B cell (primary cell): ENCODE data around the gene PPP6R2. TPM values are rescaled to one million over a fixed set of nuclear protein-coding genes. Genes with fewer than 3 reads are reported as not detected.
A peak's percentile ranks its signal among the peaks of the same experiment; 100 is the strongest.

Experiments
- ATAC-seq: fragments of 200-7000 bp; cut with Tn5 transposase; one replicate; pipeline ENCODE4 v1.10.0; 2021; ENCODE audit warnings: low read depth, mild to moderate bottlenecking, moderate number of reproducible peaks, moderate library complexity
- CTCF ChIA-PET: fragments of 350-600 bp; sonication (Branson Sonifier 250); formaldehyde crosslinking; loops from one replicate; lab custom pipeline; 2021; ENCODE audit warnings: antibody characterized with exemption, inconsistent platforms; lab: Charles Lee
- POLR2A ChIA-PET: fragments of 350-600 bp; sonication (Branson Sonifier 250); formaldehyde crosslinking; loops from one replicate; lab custom pipeline; 2021; ENCODE audit warnings: antibody characterized with exemption; lab: Charles Lee
- DNase-seq: peaks from one replicate; pipeline ENCODE4 v3.0.0; 2013
- H2AFZ ChIP-seq: 2 replicates; pipeline ENCODE4 v1.6.1; 2012; ENCODE audit warnings: mild to moderate bottlenecking, low read depth, low read length; ENCODE audit not compliant: insufficient read depth, poor library complexity, severe bottlenecking
- H3K27ac ChIP-seq, 2 donors: 1 replicate in 1 of 2; 2 replicates in 1 of 2; pipeline ENCODE4 v1.5.1; 2012 to 2013; ENCODE audit warnings: low read length in 2 of 2, mild to moderate bottlenecking in 2 of 2, moderate library complexity in 1 of 2
- H3K27me3 ChIP-seq, 4 experiments: fragments of 200-600 bp in 1 of 4; sonication (generic) in 1 of 4; replicated peaks in 1 of 4; 1 replicate in 2 of 4; 2 replicates in 2 of 4; pipeline versions ENCODE4 v1.6.1 to v1.7.0; 2013 to 2016; ENCODE audit warnings: low read length in 3 of 4, mild to moderate bottlenecking in 2 of 4, mixed read lengths in 1 of 4, moderate library complexity in 1 of 4; ENCODE audit not compliant: insufficient read depth in 4 of 4, control insufficient read depth in 3 of 4; ENCODE audit errors: control extremely low read depth in 1 of 4
- H3K36me3 ChIP-seq, 2 experiments: replicated peaks in 1 of 2; 1 replicate in 1 of 2; 2 replicates in 1 of 2; pipeline versions ENCODE4 v1.6.1 to v1.7.1; 2013; ENCODE audit warnings: low read length in 1 of 2; ENCODE audit not compliant: insufficient read depth in 2 of 2, control insufficient read depth in 1 of 2; ENCODE audit errors: control extremely low read depth in 1 of 2, extremely low read depth in 1 of 2
- H3K4me1 ChIP-seq, 2 donors: fragments of 200-600 bp in 1 of 2; sonication (generic) in 1 of 2; 1 replicate in 1 of 2; 2 replicates in 1 of 2; pipeline versions ENCODE4 v1.5.1 to v1.6.1; 2013 to 2017; ENCODE audit warnings: low read length in 2 of 2; ENCODE audit not compliant: control insufficient read depth in 2 of 2, insufficient read depth in 2 of 2
- H3K4me2 ChIP-seq: replicated peaks from 2 replicates; pipeline ENCODE3; 2012; ENCODE audit warnings: mild to moderate bottlenecking, low read depth, low read length; ENCODE audit not compliant: poor library complexity, severe bottlenecking
- H3K4me3 ChIP-seq, 5 experiments: fragments of 200-600 bp in 1 of 5; sonication (generic) in 1 of 5; 1 replicate in 3 of 5; 2 replicates in 2 of 5; pipeline versions ENCODE4 v1.5.1 to v1.7.0; 2011 to 2016; ENCODE audit warnings: low read length in 4 of 5, mild to moderate bottlenecking in 4 of 5, low read depth in 2 of 5, control low read depth in 1 of 5, moderate library complexity in 1 of 5; ENCODE audit not compliant: insufficient read depth in 1 of 5; ENCODE audit errors: control extremely low read depth in 1 of 5, extremely low read depth in 1 of 5
- H3K79me2 ChIP-seq: fragments of 200-600 bp; sonication (generic); one replicate; pipeline ENCODE4 v1.6.0; 2016; ENCODE audit warnings: low read length; ENCODE audit not compliant: control insufficient read depth, insufficient read depth
- H3K9ac ChIP-seq: fragments of 200-600 bp; sonication (generic); 2 replicates; pipeline ENCODE4 v1.6.1; 2017; ENCODE audit warnings: mild to moderate bottlenecking, low read length, moderate library complexity
- H3K9me3 ChIP-seq, 3 donors: one replicate each; pipeline versions ENCODE4 v1.6.1 to v1.7.1; 2013; ENCODE audit warnings: low read length in 2 of 3; ENCODE audit not compliant: control insufficient read depth in 2 of 3, insufficient read depth in 1 of 3; ENCODE audit errors: control extremely low read depth in 1 of 3
- H4K20me1 ChIP-seq: 2 replicates; pipeline ENCODE4 v1.6.0; 2012; ENCODE audit warnings: mild to moderate bottlenecking, low read length; ENCODE audit not compliant: insufficient read depth, control insufficient read depth, poor library complexity, severe bottlenecking
- H3K27ac Mint-ChIP-seq: one replicate; pipeline ENCODE4 v1.8.0; 2021; ENCODE audit warnings: mixed read lengths
- H3K27me3 Mint-ChIP-seq: one replicate; pipeline ENCODE4 v1.8.0; 2021; ENCODE audit warnings: mixed read lengths
- H3K4me1 Mint-ChIP-seq: one replicate; pipeline ENCODE4 v1.8.0; 2021; ENCODE audit warnings: mixed read lengths
- H3K4me3 Mint-ChIP-seq: one replicate; pipeline ENCODE4 v1.8.0; 2021; ENCODE audit warnings: mixed read lengths
- H3K9me3 Mint-ChIP-seq: one replicate; pipeline ENCODE4 v1.8.0; 2022; ENCODE audit warnings: mixed read lengths; ENCODE audit not compliant: insufficient read depth
- EZH2 ChIP-seq: IDR thresholded peaks from 2 replicates; pipeline ENCODE4 v1.6.1; 2012; ENCODE audit warnings: borderline replicate concordance, low read depth, mild to moderate bottlenecking, moderate library complexity, low read length; ENCODE audit not compliant: insufficient read depth, poor library complexity, severe bottlenecking
- WGBS: methylation state at CpG from one replicate; pipeline ENCODE4 v1.1.5; 2013; ENCODE audit warnings: missing lambda C conversion rate; ENCODE audit not compliant: insufficient coverage; 5-methylcytosine and 5-hydroxymethylcytosine counted together
- intact Hi-C: fragments of 100-400 bp; cut with micrococcal nuclease; formaldehyde crosslinking; loops from one replicate; pipeline ENCODE4 v1.10.0; 2022
- polyA plus RNA-seq: library from polyadenylated mRNA; depleted of rRNA; stranded (reverse); fragments of >200 nt; gene quantifications from 2 replicates; pipeline ENCODE4 v1.2.3, GENCODE V29; 2012
- total RNA-seq, 2 donors: library from RNA; stranded (reverse); fragments of 120-200 nt in 1 of 2; gene quantifications; 1 replicate in 1 of 2; 2 replicates in 1 of 2; pipeline versions ENCODE4 v1.2.3 to v1.2.4, GENCODE V29; 2013 to 2022
- TF ChIP-seq, protein P1 (sequence below): fragments of 200-600 bp; IDR thresholded peaks from one replicate; pipeline ENCODE4 v1.8.0; 2022; ENCODE audit warnings: antibody characterized with exemption, mild to moderate bottlenecking

PPP6R2 gene
- total and polyA plus RNA-seq, 2 donors (not counting 1 experiment from before 2014, with no cell fraction given), result 91.4 to 98.7 TPM

DNA sequence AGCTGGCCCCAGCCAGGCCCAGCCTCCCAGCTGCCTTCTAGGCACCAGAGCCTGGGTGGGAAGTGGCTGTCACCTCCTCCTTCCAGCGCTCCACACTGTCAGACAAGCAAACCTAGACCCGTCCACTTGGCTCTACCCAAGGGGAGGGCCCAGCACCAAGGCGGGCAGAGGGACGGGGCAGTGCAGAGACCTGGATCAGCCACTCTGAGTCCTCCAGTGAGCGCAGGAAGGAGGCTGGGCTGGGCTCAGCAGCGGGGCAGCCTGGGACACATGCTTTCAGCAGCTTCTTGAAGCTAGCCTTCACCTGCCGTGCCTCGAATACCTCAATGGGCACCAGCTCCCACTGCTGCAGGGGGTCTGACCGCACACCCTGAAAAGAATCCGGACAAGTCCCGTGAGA lies 112.9 kb downstream of the PPP6R2 start:
- Histone ChIP-seq H3K4me2 (no peak overlapping the region), H3K36me3 (peaks cover 0 to 75% of the 10 kb centered on the region in 2 experiments), H3K27ac (no peak overlapping the region), H4K20me1 (peaks cover 9% of the 10 kb centered on the region), H3K27me3 (no peaks in the 10 kb centered on the region), H2AFZ (no peak overlapping the region), H3K79me2 (no peaks in the 10 kb centered on the region), H3K4me1 (no peaks in the 10 kb centered on the region), H3K9me3 (peaks cover 0 to 4% (median 0%) of the 10 kb centered on the region in 3 donors), H3K4me3 (no peak overlapping the region), H3K9ac (no peak overlapping the region)
- no peak overlapping the region for H3K27ac Mint-ChIP-seq
- CTCF ChIA-PET, result interaction anchor here (0.5 to 5.2 kb wide), 4 partner anchors 12 to 102 kb away, joined by 3 to 40 read pairs (median 4); no protein-coding TSS in a partner anchor
- H3K9me3 Mint-ChIP-seq, result no peaks in the 10 kb centered on the region
- no peak for DNase-seq
- POLR2A ChIA-PET, result no interaction called here
- WGBS, result 93% methylated on average over 8 of the region's 11 CpGs
- no peak for ATAC-seq
- TF ChIP-seq EZH2, result no peak
- TF ChIP-seq, protein P1, sequence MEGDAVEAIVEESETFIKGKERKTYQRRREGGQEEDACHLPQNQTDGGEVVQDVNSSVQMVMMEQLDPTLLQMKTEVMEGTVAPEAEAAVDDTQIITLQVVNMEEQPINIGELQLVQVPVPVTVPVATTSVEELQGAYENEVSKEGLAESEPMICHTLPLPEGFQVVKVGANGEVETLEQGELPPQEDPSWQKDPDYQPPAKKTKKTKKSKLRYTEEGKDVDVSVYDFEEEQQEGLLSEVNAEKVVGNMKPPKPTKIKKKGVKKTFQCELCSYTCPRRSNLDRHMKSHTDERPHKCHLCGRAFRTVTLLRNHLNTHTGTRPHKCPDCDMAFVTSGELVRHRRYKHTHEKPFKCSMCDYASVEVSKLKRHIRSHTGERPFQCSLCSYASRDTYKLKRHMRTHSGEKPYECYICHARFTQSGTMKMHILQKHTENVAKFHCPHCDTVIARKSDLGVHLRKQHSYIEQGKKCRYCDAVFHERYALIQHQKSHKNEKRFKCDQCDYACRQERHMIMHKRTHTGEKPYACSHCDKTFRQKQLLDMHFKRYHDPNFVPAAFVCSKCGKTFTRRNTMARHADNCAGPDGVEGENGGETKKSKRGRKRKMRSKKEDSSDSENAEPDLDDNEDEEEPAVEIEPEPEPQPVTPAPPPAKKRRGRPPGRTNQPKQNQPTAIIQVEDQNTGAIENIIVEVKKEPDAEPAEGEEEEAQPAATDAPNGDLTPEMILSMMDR, result no peak
- no peaks in the 10 kb centered on the region for H3K27me3 Mint-ChIP-seq
- intact Hi-C loops, result loop anchor here (1.0 kb wide), 1 partner anchor 42 kb away; no protein-coding TSS in a partner anchor
- H3K4me3 Mint-ChIP-seq, result no peak overlapping the region
- no peaks in the 10 kb centered on the region for H3K4me1 Mint-ChIP-seq

DNA sequence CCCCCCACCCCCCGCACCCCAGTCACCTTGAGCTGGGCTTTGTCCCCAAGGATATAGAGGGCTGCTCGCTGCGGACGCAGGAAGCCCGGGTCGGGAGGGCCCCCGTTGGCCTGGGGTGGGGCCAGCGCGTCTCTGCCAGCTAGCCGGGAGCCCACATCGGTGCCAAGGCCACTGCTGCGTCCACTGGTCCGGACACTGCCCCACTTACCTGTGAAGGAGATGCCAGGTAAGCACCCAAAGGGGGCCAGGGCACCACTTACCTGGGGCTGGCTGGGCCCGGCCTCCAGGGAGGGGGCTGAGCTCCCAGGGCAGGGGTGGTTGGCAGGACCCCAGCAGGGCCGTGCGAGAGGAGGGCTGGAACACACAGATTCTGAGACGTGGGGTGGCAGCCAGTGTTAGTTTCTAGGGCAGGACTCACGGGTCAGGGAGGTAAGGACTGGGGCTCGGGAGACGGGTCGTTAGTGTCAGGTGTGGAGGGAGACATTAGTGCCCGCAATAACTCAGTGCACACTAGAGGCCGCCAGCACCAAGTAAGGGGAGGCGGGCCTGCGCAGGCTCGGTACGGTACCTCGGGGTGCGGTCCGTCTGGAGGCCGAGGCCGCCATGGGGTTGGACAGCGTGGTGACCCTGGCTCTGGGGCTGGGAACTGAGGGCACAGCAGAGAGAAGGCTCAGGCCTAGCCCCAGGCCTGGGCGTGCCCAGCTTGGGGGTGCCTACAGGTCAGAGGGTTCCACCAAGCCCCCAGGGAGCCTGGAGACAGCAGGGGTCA lies 113.5 kb downstream of the PPP6R2 start:
- 94% methylated on average over 33 of the region's 34 CpGs for WGBS
- H3K27me3 ChIP-seq, result no peaks in the 10 kb centered on the region
- H3K9ac ChIP-seq, result no peak overlapping the region
- H2AFZ ChIP-seq, result no peak overlapping the region
- peaks cover 9% of the 10 kb centered on the region for H4K20me1 ChIP-seq
- Mint-ChIP-seq H3K27me3 (no peaks in the 10 kb centered on the region), H3K27ac (peak overlapping the region; percentile 59), H3K4me1 (no peaks in the 10 kb centered on the region), H3K9me3 (no peaks in the 10 kb centered on the region), H3K4me3 (no peak overlapping the region)
- ATAC-seq (no peak), DNase-seq (no peak)
- H3K4me2 ChIP-seq, result no peak overlapping the region
- H3K27ac ChIP-seq, result no peak overlapping the region
- intact Hi-C loops, result loop anchor here (1.0 kb wide), 1 partner anchor 42 kb away; no protein-coding TSS in a partner anchor
- H3K79me2 ChIP-seq, result no peaks in the 10 kb centered on the region
- CTCF ChIA-PET, result interaction anchor here (0.5 to 5.2 kb wide), 4 partner anchors 12 to 164 kb away, joined by 3 to 40 read pairs (median 4); no protein-coding TSS in a partner anchor
- POLR2A ChIA-PET, result no interaction called here
- no peak for TF ChIP-seq EZH2
- TF ChIP-seq, protein P1, result peak; percentile 35
- no peaks in the 10 kb centered on the region for H3K4me1 ChIP-seq
- H3K4me3 ChIP-seq, result no peak overlapping the region
- peaks cover 0 to 76% of the 10 kb centered on the region in 2 experiments for H3K36me3 ChIP-seq
- peaks cover 0 to 4% (median 0%) of the 10 kb centered on the region in 3 donors for H3K9me3 ChIP-seq
